ENCODE results near the gene ZNF688. TPM values are rescaled to one million over a fixed set of nuclear protein-coding genes. Genes with fewer than 3 reads are reported as not detected.
"Not testable (repeated sequence)": the region's sequence is repeated elsewhere in the genome, so short reads cannot be mapped to it uniquely, and the experiment has no call there.

The ZNF688 gene
- total RNA-seq, 1 experiment from 2014 or later: 11.8 TPM

DNA sequence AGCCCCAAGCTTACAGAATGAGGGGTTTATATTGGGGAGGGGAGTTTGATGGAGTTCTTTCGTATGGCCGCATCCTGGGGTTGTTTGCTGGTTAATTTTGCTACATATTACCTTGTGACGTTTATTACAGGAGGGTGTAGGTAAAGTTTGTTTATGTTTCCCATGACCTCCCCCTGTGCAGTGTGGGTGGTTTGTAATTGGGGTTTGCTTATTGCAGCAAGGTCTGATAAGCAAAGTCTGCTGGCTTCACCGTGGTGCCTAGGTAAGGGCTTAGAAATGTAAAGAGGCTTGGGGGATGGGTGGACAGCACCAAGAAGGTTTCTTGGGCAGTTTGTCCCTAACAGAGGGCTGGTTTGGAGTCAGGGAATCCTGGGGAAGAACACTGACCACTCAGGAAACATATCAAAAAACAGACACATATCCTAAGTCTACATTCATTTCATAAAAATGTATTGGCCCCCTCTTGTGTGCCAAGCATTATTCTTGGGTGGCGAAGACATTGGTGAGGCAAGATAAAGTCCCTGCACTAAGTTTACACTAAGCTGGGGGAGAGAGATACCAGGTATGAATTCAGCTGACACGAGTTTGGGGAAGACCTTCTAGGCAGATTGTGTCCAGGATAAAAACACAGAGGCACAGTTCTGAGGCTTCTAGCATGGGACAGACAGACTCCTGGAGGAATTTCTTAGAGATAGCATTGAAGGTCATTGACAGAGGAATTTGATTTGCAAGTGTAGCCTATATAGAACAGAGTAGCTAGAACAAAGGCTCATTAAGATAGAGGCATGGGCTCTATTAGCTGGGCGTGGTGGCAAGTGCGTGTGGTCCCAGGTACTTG is 22.9 kb downstream of the ZNF688 start:
- intact Hi-C loops (cut with micrococcal nuclease; ENCODE audit: unreplicated experiment): no loop called here
- no peak overlapping the region for H3K4me3 Mint-ChIP-seq (ENCODE audit: low read depth, unreplicated experiment)
- peaks cover 12% of the 10 kb centered on the region for H3K27me3 Mint-ChIP-seq (ENCODE audit: unreplicated experiment)
- CTCF ChIA-PET: no interaction called here
- TF ChIP-seq, protein P1, sequence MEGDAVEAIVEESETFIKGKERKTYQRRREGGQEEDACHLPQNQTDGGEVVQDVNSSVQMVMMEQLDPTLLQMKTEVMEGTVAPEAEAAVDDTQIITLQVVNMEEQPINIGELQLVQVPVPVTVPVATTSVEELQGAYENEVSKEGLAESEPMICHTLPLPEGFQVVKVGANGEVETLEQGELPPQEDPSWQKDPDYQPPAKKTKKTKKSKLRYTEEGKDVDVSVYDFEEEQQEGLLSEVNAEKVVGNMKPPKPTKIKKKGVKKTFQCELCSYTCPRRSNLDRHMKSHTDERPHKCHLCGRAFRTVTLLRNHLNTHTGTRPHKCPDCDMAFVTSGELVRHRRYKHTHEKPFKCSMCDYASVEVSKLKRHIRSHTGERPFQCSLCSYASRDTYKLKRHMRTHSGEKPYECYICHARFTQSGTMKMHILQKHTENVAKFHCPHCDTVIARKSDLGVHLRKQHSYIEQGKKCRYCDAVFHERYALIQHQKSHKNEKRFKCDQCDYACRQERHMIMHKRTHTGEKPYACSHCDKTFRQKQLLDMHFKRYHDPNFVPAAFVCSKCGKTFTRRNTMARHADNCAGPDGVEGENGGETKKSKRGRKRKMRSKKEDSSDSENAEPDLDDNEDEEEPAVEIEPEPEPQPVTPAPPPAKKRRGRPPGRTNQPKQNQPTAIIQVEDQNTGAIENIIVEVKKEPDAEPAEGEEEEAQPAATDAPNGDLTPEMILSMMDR (IDR thresholded peaks at IDR 0.05; ENCODE audit: unreplicated experiment): no peak
- no peak for DNase-seq
- H3K36me3 Mint-ChIP-seq (ENCODE audit: insufficient read depth, unreplicated experiment): no peaks in the 10 kb centered on the region
- H3K27ac Mint-ChIP-seq (ENCODE audit: unreplicated experiment): no peak overlapping the region
- H3K9me3 Mint-ChIP-seq (ENCODE audit: low read depth, unreplicated experiment): no peaks in the 10 kb centered on the region
- peaks cover 18% of the 10 kb centered on the region for H3K4me1 Mint-ChIP-seq (ENCODE audit: low read depth, unreplicated experiment)
- BruUV-seq (replicated peaks): no TSS peak

DNA sequence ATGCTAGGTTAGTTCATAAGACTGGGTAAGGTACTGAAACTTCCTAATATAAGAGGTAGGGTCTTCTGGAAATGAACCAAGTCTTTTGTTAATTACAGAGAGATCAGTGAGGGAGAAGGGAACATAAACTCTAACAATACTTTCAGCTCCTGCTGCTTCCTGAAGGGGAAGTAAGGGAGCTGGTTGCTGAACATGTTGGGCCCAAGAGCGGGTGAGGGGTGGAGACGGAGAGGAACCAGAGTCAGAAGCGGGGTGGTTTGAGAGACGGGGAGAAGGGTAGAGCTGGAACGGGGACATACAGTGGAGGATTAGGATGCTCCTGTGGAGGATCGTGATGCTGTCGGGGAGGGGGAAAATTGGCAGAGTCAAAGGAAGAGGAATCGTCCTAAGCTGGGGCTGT is 25.4 kb downstream of the ZNF688 start:
- H3K4me1 Mint-ChIP-seq (ENCODE audit: low read depth, unreplicated experiment): peaks cover 18% of the 10 kb centered on the region
- TF ChIP-seq, protein P1 (IDR thresholded peaks at IDR 0.05; ENCODE audit: unreplicated experiment): no peak
- no TSS peak for BruUV-seq (replicated peaks)
- CTCF ChIA-PET: interaction anchor here (1.4 kb wide), 1 partner anchor 11 kb away, joined by 3 read pairs; no protein-coding TSS in a partner anchor
- H3K4me3 Mint-ChIP-seq (ENCODE audit: low read depth, unreplicated experiment): no peak overlapping the region
- intact Hi-C loops (cut with micrococcal nuclease; ENCODE audit: unreplicated experiment): no loop called here
- H3K27me3 Mint-ChIP-seq (ENCODE audit: unreplicated experiment): peaks cover 12% of the 10 kb centered on the region
- H3K36me3 Mint-ChIP-seq (ENCODE audit: insufficient read depth, unreplicated experiment): no peaks in the 10 kb centered on the region
- H3K9me3 Mint-ChIP-seq (ENCODE audit: low read depth, unreplicated experiment): no peaks in the 10 kb centered on the region
- no peak for DNase-seq
- H3K27ac Mint-ChIP-seq (ENCODE audit: unreplicated experiment): no peak overlapping the region

DNA sequence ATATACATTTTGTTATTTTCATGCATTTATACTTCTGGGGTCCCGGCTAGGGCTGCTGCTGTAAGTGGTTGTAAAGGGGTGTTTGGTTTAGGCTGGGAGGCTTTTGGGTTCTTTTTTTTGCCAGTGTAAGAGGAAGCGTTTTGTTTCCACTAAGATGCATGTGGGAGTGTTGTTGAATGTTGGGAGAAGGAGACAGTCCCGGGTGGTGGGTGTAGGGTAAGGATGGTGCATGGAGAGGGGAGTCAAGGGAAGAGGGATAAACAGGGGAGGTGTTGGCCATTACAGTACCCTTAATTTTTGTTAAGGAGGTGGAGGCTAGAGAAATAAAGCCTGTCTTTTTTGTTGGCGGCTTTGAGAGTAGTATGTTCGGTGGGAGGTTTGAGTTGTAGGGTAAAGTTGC is 28.4 kb downstream of the ZNF688 start:
- H3K4me1 Mint-ChIP-seq (ENCODE audit: low read depth, unreplicated experiment): peaks cover 2% of the 10 kb centered on the region
- CTCF ChIA-PET: no interaction called here
- H3K27me3 Mint-ChIP-seq (ENCODE audit: unreplicated experiment): peaks cover 12% of the 10 kb centered on the region
- TF ChIP-seq, protein P1 (IDR thresholded peaks at IDR 0.05; ENCODE audit: unreplicated experiment): no peak
- H3K36me3 Mint-ChIP-seq (ENCODE audit: insufficient read depth, unreplicated experiment): no peaks in the 10 kb centered on the region
- intact Hi-C loops (cut with micrococcal nuclease; ENCODE audit: unreplicated experiment): no loop called here
- no TSS peak for BruUV-seq (replicated peaks)
- H3K4me3 Mint-ChIP-seq (ENCODE audit: low read depth, unreplicated experiment): no peak overlapping the region
- H3K9me3 Mint-ChIP-seq (ENCODE audit: low read depth, unreplicated experiment): no peaks in the 10 kb centered on the region
- no peak for DNase-seq
- H3K27ac Mint-ChIP-seq (ENCODE audit: unreplicated experiment): no peak overlapping the region

DNA sequence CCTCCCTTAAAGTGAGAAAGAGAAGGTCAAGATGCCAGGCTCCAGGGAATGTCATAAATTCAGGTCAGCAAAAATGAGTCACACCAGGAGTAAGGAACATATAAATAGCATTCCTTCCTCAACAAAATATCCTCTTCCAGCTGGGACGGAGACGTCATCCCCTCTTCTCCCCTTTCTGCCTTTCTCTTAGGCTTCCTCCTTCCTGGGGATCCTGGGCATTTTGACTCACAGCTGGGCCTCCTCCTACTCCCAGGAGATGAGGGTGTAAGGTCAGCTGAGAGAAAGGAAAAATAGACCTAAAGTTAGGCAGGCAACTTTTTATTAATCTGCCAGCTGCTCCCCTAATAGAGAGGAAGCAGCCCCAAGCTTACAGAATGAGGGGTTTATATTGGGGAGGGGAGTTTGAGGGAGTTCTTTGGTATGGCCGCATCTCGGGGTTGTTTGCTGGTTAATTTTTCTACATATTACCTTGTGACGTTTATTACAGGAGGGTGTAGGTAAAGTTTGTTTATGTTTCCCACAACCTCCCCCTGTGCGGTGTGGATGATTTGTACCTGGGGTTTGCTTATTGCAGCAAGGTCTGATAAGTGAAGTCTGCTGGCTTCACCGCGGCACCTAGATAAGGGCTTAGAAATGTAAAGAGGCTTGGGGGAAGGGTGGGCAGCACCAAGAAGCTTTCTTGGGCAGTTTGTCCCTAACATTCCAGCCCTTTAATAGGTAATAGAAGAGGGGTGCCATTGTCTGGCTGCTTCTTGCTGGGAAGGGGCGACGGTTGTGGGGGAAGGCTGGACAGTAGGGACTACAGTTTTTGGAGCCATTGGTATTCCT is 29.8 kb downstream of the ZNF688 start:
- BruUV-seq (replicated peaks): no TSS peak
- intact Hi-C loops (cut with micrococcal nuclease; ENCODE audit: unreplicated experiment): no loop called here
- H3K27me3 Mint-ChIP-seq (ENCODE audit: unreplicated experiment): peaks cover 12% of the 10 kb centered on the region
- CTCF ChIA-PET: interaction anchor here (1.0 to 1.7 kb wide), 2 partner anchors 17 to 112 kb away, joined by 3 to 7 read pairs; partner anchors contain the start of genes DCTPP1 and ZNF764
- H3K9me3 Mint-ChIP-seq (ENCODE audit: low read depth, unreplicated experiment): no peaks in the 10 kb centered on the region
- no peak for DNase-seq
- no peaks in the 10 kb centered on the region for H3K36me3 Mint-ChIP-seq (ENCODE audit: insufficient read depth, unreplicated experiment)
- TF ChIP-seq, protein P1 (IDR thresholded peaks at IDR 0.05; ENCODE audit: unreplicated experiment): no peak
- H3K4me1 Mint-ChIP-seq (ENCODE audit: low read depth, unreplicated experiment): no peaks in the 10 kb centered on the region
- H3K27ac Mint-ChIP-seq (ENCODE audit: unreplicated experiment): no peak overlapping the region
- no peak overlapping the region for H3K4me3 Mint-ChIP-seq (ENCODE audit: low read depth, unreplicated experiment)

DNA sequence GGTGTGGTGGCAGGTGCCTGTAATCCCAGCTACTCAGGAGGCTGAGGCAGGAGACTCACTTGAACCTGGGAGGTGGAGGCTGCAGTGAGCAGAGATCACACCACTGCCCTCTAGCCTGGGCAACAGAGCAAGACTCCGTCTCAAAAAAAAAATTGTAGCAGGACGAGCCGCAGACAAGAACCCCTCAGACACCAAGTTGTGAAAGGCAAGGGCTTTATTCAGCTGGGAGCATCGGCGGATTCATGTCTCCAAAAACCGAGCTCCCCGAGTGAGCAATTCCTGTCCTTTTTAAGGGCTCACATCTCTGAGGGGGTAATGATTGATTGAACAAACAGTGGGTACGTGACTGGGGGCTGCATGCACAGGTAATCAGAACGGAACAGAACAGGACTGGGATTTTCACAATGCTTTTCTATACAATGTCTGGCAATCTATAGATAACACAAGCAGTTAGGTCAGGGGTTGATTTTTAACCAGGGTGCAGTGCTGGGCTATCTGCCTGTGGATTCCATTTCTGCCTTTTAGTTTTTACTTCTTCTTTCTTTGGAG is 30.5 kb downstream of the ZNF688 start:
- H3K9me3 Mint-ChIP-seq (ENCODE audit: low read depth, unreplicated experiment); H3K4me3 Mint-ChIP-seq (ENCODE audit: low read depth, unreplicated experiment); BruUV-seq (replicated peaks); intact Hi-C loops (cut with micrococcal nuclease; ENCODE audit: unreplicated experiment); H3K27me3 Mint-ChIP-seq (ENCODE audit: unreplicated experiment); H3K4me1 Mint-ChIP-seq (ENCODE audit: low read depth, unreplicated experiment); H3K36me3 Mint-ChIP-seq (ENCODE audit: insufficient read depth, unreplicated experiment); H3K27ac Mint-ChIP-seq (ENCODE audit: unreplicated experiment); DNase-seq: not testable (repeated sequence)
- CTCF ChIA-PET: interaction anchor here (1.0 to 1.7 kb wide), 2 partner anchors 18 to 111 kb away, joined by 3 to 7 read pairs; partner anchors contain the start of genes DCTPP1 and ZNF764

DNA sequence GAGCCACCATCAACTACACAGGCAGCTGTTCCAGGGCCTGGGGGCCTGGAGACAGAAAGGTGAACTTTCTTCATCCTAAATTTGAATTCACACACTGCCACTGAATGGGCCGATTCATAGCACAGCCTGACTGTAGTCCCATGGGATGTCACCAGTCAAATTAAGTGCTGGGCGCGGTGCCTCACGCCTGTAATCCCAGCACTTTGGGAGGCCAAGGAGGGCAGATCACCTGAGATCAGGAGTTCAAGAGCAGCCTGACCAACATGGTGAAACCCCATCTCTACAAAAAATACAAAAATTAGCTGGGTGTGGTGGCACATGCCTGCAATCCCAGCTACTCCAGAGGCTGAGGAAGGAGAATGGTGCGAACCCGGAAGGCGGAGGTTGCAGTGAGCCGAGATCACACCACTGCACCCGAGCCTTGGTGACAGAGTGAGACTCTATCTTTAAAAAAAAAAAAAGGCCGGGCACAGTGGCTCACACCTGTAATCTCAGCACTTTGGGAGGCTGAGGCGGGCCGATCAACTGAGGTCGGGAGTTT is 31.5 kb downstream of the ZNF688 start:
- DNase-seq; H3K36me3 Mint-ChIP-seq (ENCODE audit: insufficient read depth, unreplicated experiment); intact Hi-C loops (cut with micrococcal nuclease; ENCODE audit: unreplicated experiment); BruUV-seq (replicated peaks); H3K27ac Mint-ChIP-seq (ENCODE audit: unreplicated experiment); H3K4me3 Mint-ChIP-seq (ENCODE audit: low read depth, unreplicated experiment); H3K9me3 Mint-ChIP-seq (ENCODE audit: low read depth, unreplicated experiment); H3K27me3 Mint-ChIP-seq (ENCODE audit: unreplicated experiment): not testable (repeated sequence)
- CTCF ChIA-PET: interaction anchor here (0.6 kb wide), 1 partner anchor 468 kb away, joined by 3 read pairs; no protein-coding TSS in a partner anchor
- H3K4me1 Mint-ChIP-seq (ENCODE audit: low read depth, unreplicated experiment): peaks cover 13% of the 10 kb centered on the region

Data from Calu3 (cell line).